ENCODE results near the gene COPB2. TPM values are rescaled to one million over a fixed set of nuclear protein-coding genes. Genes with fewer than 3 reads are reported as not detected.

Gene COPB2
- total RNA-seq, 1 donor = 164 TPM

DNA sequence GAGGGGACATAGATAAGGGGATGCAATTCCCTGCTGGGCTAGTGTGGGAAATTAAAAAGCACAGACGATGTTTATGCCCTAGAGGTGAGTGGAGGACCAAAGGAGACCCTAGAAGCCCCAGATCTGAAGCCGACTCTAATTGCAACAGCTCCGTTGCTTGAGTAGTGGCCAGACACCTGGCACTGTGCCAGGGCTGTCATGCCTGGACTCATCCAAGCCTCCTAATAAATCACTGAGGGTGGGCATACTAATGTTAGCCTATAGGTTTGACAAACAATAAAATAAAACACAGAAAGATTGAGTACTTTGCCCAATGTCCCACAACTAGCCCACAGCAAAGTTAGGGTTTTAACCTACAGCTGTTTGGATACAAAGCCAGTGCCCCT is 71.0 kb downstream of the COPB2 start:
- Histone ChIP-seq H2AFZ (ENCODE audit: low read length) (no peak overlapping the region), H4K20me1 (ENCODE audit: insufficient read depth, low read length) (no peaks in the 10 kb centered on the region), H3K27me3 (ENCODE audit: insufficient read depth, low read length) (no peaks in the 10 kb centered on the region), H3K36me3 (ENCODE audit: insufficient read depth, low read length) (no peaks in the 10 kb centered on the region), H3K4me1 (ENCODE audit: insufficient read depth, low read length) (no peaks in the 10 kb centered on the region), H3K9me3 (ENCODE audit: low read depth, low read length) (no peaks in the 10 kb centered on the region), H3K4me2 (ENCODE audit: insufficient read depth, low read length) (no peak overlapping the region), H3K27ac (ENCODE audit: low read depth, low read length) (no peak overlapping the region), H3K4me3 (ENCODE audit: insufficient read depth, low read length) (no peak overlapping the region), H3K79me2 (ENCODE audit: insufficient read depth, low read length) (no peaks in the 10 kb centered on the region)
- DNase-seq (ENCODE audit: insufficient read length, low spot score, missing footprints) = no peak
- TF ChIP-seq, protein P1, sequence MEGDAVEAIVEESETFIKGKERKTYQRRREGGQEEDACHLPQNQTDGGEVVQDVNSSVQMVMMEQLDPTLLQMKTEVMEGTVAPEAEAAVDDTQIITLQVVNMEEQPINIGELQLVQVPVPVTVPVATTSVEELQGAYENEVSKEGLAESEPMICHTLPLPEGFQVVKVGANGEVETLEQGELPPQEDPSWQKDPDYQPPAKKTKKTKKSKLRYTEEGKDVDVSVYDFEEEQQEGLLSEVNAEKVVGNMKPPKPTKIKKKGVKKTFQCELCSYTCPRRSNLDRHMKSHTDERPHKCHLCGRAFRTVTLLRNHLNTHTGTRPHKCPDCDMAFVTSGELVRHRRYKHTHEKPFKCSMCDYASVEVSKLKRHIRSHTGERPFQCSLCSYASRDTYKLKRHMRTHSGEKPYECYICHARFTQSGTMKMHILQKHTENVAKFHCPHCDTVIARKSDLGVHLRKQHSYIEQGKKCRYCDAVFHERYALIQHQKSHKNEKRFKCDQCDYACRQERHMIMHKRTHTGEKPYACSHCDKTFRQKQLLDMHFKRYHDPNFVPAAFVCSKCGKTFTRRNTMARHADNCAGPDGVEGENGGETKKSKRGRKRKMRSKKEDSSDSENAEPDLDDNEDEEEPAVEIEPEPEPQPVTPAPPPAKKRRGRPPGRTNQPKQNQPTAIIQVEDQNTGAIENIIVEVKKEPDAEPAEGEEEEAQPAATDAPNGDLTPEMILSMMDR (IDR thresholded peaks at IDR 0.05; ENCODE audit: extremely low read depth, low read depth, low read length) = no peak

DNA sequence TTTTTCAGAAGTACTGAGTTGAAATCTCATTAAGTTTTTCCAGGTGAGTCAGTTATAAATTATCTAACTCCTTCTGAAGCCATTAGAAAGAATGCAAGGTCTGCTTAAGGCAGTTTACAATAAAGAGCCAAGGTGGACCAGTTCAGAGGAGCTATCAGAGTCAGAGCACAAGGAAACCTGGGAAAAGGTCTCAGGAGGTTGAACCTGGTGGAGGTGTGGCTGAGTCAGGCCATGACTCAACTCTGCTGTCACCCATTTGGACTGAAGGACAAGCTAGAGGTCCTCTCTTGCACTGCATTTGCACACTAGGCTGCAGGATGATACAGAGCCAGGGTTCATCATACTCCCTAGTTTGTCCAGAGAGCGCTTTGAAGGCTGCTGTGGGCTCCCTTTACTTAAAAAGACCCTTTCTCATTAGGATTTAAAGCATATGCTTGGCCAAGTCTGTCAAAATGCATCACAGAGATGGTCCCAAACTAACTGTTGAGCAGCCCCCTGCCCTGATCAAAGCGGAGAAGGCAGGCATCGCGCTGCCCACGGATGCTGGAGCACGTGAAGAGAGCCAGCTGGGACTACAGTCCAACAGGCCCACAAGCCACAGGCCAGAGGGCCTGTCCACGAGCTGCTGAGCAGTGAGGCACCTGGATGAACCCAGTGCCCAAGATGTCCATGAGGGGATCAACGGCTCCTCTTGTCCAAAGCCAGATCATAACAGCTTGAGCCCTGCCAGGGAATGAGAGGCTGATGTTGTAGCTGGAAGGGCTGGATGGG is 71.6 kb downstream of the COPB2 start:
- H3K9me3 ChIP-seq (ENCODE audit: low read depth, low read length) = no peaks in the 10 kb centered on the region
- no peak overlapping the region for H2AFZ ChIP-seq (ENCODE audit: low read length)

DNA sequence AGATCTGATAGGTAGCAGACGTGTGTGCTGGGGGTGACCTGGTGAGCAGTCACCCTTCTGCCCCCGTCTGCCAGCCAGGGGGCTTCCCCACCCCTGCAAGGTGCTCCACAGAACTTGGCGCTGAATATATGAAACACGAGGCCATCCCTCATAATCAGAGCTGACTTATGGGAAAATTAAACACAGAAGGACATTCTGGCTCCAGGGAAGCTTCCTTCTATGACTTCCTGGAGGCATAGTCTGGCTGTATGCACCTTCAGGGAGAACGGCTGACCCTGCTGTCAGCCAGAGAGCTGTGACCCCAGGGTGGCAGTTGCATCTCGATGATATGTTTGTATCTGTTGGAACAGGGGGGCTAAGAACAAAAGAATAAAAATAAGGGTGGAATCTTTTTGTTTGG is 72.2 kb downstream of the COPB2 start:
- H3K27me3 ChIP-seq (ENCODE audit: insufficient read depth, low read length) = no peaks in the 10 kb centered on the region
- no peak overlapping the region for H3K27ac ChIP-seq (ENCODE audit: low read depth, low read length)
- no peak overlapping the region for H3K4me3 ChIP-seq (ENCODE audit: insufficient read depth, low read length)
- H2AFZ ChIP-seq (ENCODE audit: low read length) = no peak overlapping the region
- TF ChIP-seq, protein P1 (IDR thresholded peaks at IDR 0.05; ENCODE audit: extremely low read depth, low read depth, low read length) = no peak
- no peaks in the 10 kb centered on the region for H4K20me1 ChIP-seq (ENCODE audit: insufficient read depth, low read length)
- H3K4me1 ChIP-seq (ENCODE audit: insufficient read depth, low read length) = peaks cover 11% of the 10 kb centered on the region
- no peaks in the 10 kb centered on the region for H3K9me3 ChIP-seq (ENCODE audit: low read depth, low read length)
- H3K79me2 ChIP-seq (ENCODE audit: insufficient read depth, low read length) = no peaks in the 10 kb centered on the region
- H3K36me3 ChIP-seq (ENCODE audit: insufficient read depth, low read length) = no peaks in the 10 kb centered on the region
- no peak for DNase-seq (ENCODE audit: insufficient read length, low spot score, missing footprints)
- H3K4me2 ChIP-seq (ENCODE audit: insufficient read depth, low read length) = no peak overlapping the region

More for the DNA sequence above, 71.6 kb downstream of the COPB2 start:
- DNase-seq (ENCODE audit: insufficient read length, low spot score, missing footprints) = no peak
- H3K36me3 ChIP-seq (ENCODE audit: insufficient read depth, low read length) = no peaks in the 10 kb centered on the region
- no peaks in the 10 kb centered on the region for H3K27me3 ChIP-seq (ENCODE audit: insufficient read depth, low read length)
- peaks cover 5% of the 10 kb centered on the region for H3K4me1 ChIP-seq (ENCODE audit: insufficient read depth, low read length)
- H3K4me3 ChIP-seq (ENCODE audit: insufficient read depth, low read length) = no peak overlapping the region
- TF ChIP-seq, protein P1 (IDR thresholded peaks at IDR 0.05; ENCODE audit: extremely low read depth, low read depth, low read length) = no peak
- no peaks in the 10 kb centered on the region for H3K79me2 ChIP-seq (ENCODE audit: insufficient read depth, low read length)
- H3K4me2 ChIP-seq (ENCODE audit: insufficient read depth, low read length) = no peak overlapping the region
- H3K27ac ChIP-seq (ENCODE audit: low read depth, low read length) = no peak overlapping the region
- H4K20me1 ChIP-seq (ENCODE audit: insufficient read depth, low read length) = no peaks in the 10 kb centered on the region

DNA sequence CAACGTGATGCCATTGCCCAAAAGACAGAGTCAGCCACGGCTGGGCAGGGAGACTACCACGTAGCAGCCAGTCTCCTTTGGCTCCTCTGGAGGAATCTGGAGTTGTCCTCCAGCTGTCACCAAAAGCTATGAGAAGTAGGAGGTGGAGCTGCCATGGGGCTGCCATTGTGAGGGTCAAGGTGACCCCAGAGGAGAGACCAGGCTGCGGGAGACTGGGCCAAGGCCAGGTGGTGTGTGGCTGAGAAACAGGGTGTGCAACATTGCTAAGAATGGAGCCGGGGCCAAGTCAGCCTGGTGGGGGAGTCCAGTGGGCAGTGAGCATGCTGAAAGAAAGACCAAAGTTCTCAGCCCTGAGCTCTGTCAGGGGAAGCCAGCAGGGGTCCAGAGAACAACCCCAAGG is 75.5 kb downstream of the COPB2 start:
- no peaks in the 10 kb centered on the region for H4K20me1 ChIP-seq (ENCODE audit: insufficient read depth, low read length)
- TF ChIP-seq, protein P1 (IDR thresholded peaks at IDR 0.05; ENCODE audit: extremely low read depth, low read depth, low read length) = no peak
- H3K27me3 ChIP-seq (ENCODE audit: insufficient read depth, low read length) = no peaks in the 10 kb centered on the region
- H3K36me3 ChIP-seq (ENCODE audit: insufficient read depth, low read length) = no peaks in the 10 kb centered on the region
- H3K27ac ChIP-seq (ENCODE audit: low read depth, low read length) = no peak overlapping the region
- H3K4me2 ChIP-seq (ENCODE audit: insufficient read depth, low read length) = no peak overlapping the region
- H2AFZ ChIP-seq (ENCODE audit: low read length) = no peak overlapping the region
- DNase-seq (ENCODE audit: insufficient read length, low spot score, missing footprints) = no peak
- no peaks in the 10 kb centered on the region for H3K9me3 ChIP-seq (ENCODE audit: low read depth, low read length)
- no peaks in the 10 kb centered on the region for H3K79me2 ChIP-seq (ENCODE audit: insufficient read depth, low read length)
- H3K4me1 ChIP-seq (ENCODE audit: insufficient read depth, low read length) = peaks cover 40% of the 10 kb centered on the region
- H3K4me3 ChIP-seq (ENCODE audit: insufficient read depth, low read length) = no peak overlapping the region
